HG03135 (cell line): ENCODE results near the gene PLAC8L1.

ENCODE experiments used
- ATAC-seq: cut with Tn5 transposase; IDR thresholded peaks from one replicate; pipeline ENCODE4 v1.9.1; 2021; ENCODE audit warnings: mild to moderate bottlenecking, moderate library complexity; ENCODE audit not compliant: unreplicated experiment

Gene PLAC8L1

GRCh38 chr5:146081556-146081955 lies 23.8 kb downstream of the PLAC8L1 start:
- no peak for ATAC-seq

DNA sequence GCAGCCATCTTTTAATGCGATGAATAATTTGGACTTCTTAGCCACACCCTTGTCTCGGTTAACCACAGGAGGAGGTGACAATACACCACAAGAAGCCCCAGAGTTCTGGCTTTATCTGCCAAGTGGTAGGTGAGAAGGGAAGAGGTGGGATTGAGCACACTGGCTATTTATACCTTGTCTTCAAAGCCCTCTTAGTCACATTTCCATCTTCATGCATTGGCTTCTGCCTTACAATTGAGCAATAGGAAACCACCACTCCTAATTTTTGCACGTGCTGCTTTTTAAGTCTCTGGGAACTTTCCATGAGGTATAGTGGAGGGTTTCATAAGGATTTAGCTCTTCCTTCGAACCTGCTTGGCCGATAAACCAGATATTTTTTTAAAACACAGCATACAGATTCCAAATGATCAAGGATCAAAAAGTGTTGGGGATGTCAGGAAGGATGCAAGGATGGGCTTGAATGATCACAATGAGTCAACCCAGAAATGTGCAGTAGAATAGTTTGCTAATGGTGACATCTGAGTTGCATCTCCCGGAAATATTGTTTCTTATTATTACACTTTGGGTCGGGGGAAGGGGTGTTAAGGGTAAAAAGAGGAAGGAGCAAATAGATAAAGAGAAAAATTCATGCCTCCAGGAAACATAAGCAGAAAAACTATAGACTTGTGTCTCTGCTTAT lies 25.5 kb downstream of the PLAC8L1 start:
- no peak for ATAC-seq

GRCh38 chr5:146078566-146078965 lies 26.8 kb downstream of the PLAC8L1 start:
- ATAC-seq: no peak

DNA sequence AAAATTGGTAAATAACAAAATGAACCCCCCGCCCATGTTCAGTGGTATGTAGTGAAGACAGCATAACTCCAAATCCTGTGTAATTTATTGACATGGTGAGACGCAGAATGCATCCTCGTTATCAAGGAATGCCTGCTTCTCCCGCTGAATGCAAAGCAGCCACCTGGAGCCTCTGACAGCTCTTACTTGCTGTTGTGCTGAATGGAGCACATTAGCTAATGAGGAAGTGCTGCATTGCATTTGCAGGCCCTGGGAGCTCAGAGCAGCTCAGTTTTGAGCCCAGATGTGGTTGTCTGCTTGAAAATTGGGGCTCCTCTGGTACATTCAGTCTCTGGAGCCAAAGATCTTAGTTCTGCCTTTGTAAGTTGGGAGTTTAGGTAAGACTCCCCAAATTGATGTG lies 28.9 kb downstream of the PLAC8L1 start:
- no peak for ATAC-seq

- ATAC-seq: no peak
These were observed 29.3 kb downstream of the PLAC8L1 start for GRCh38 chr5:146076028-146076427.

- no peak for ATAC-seq
These were observed 32.0 kb downstream of the PLAC8L1 start for GRCh38 chr5:146073239-146073900.

- ATAC-seq: no peak
These were observed 32.8 kb downstream of the PLAC8L1 start for GRCh38 chr5:146072595-146072994.

DNA sequence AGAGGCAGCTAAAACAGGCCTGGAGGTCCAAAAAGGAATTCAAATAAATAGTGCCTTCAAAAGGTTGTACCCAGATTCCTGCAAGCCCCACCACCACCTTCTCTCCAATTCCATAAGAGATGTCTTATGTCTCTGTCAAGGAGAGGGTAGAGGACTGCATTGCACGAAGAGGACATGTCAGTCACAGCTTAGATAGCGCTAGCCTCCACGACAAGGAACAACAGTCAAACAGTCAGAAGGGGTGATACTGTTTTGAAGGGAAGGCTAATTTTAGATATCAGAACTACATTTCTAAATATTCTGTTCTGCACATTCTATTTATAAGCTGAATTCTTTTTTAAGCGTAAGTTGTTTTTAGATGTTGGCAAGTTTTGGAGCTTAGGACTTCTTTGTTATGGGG lies 34.2 kb downstream of the PLAC8L1 start:
- no peak for ATAC-seq

DNA sequence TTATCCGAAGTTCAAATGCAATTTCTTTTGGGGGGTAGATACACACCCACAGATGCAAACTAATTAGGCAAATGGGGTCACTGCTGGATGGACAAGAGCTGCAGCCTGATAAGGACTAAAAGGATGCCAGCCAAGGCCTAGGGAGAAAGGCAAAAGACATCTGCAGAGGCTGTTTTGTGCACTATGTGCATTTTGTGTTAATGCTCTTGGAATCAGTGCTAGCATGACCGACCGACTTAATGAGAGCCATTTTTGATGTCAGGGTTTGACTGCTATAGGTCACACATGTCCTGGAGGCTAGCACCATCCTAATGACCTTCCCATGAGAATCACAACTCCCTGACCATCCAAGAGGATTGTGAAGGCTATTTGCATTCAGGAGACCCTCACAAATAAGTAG lies 34.6 kb downstream of the PLAC8L1 start:
- no peak for ATAC-seq

- ATAC-seq: no peak
These were observed 35.6 kb downstream of the PLAC8L1 start for GRCh38 chr5:146069780-146070099.

- ATAC-seq: peak; percentile 78
These were observed 36.2 kb downstream of the PLAC8L1 start for GRCh38 chr5:146068977-146069779.

DNA sequence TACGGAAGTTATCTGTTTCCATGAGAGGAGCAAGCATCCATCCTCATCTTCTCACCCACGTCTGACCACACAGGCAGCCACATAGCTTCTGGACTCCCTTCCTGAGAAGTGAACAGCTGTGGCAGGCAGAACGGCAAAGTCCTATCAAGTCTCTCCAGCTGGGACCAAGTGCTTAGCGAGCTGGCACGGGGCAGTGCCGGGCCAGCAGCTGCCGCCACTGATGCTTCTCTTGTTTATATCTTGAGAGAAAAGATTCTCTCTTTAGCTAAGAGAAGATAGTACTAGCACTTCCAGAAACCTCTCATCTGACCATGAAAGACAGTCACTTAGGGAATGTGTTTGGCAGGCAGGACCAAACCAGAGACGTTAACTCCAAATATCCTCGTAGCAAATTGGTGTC lies 37.2 kb downstream of the PLAC8L1 start:
- ATAC-seq: no peak

GRCh38 chr5:146066968-146067367 lies 38.4 kb downstream of the PLAC8L1 start:
- no peak for ATAC-seq

GRCh38 chr5:146060221-146060585 lies 45.2 kb downstream of the PLAC8L1 start:
- no peak for ATAC-seq

DNA sequence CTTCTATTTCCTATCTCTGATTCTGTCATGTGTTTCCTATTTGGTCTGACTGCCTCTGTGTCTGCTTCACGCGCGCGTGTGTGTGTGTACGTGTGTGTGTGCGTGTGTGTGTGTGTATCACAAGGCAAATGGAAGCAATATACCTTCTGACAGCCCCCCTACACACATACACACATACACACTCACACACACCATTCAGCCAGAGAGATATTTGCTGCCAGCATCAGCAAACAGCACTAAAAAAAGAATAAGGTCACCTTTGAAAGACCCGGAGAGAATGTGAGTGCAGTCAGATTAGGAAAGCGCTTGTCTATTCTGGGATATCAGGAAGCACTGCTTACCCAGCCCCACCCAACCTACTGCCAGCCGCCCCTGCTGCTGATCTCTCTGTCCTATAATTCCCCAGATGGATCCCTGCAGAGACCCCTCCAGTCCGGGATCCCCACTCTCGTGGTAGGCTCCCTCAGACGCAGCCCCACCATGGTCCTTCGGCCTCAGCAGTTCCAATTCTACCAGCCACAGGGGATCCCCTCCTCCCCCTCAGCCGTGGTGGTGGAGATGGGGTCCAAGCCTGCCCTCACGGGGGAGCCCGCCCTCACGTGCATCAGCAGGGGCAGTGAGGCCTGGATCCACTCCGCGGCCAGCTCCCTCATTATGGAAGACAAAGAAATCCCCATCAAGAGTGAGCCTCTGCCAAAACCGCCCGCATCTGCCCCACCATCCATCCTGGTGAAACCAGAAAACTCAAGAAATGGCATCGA lies 45.7 kb downstream of the PLAC8L1 start:
- ATAC-seq: no peak

- ATAC-seq: no peak
These were observed 49.9 kb downstream of the PLAC8L1 start for GRCh38 chr5:146055432-146055831.

DNA sequence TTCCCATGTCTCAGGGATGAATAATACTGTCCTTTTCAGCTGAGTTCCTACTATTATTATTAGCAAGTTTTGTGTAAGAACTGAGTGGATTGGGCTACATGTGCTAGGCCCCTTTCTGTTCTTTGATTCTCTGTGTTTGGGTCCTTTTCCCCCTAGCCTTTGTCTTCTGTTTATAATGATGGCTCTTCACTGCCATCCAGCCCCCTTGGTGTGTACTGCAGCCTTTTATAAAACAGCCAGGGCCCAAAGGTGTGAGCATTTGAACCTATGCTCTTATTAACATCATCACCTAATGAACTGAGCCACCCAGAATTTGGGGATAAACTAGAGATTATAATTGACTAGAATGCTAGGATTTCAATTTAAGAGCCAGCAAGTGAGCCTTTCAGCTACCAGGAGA lies 52.6 kb downstream of the PLAC8L1 start:
- no peak for ATAC-seq

- ATAC-seq: no peak
These were observed 53.7 kb downstream of the PLAC8L1 start for GRCh38 chr5:146051678-146052077.

DNA sequence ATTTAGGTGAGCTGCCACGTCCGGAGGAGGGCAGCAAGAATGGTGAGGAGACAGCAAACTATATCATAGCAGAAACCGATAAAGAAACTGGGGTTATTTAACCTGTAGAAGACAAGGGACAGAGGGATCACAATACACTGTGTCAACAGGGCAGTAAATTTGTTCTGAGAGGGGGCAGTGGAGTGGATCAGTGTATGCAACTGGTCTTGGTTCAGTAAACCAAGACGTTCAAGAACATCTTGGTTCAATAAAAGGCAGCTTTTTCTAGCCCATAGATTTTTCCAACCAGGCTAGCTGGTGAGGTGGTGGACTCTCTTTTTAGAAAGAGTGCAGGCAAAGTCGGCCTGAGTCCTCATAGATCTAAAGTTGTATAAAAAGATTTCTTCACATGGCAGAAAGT lies 55.3 kb downstream of the PLAC8L1 start:
- no peak for ATAC-seq

DNA sequence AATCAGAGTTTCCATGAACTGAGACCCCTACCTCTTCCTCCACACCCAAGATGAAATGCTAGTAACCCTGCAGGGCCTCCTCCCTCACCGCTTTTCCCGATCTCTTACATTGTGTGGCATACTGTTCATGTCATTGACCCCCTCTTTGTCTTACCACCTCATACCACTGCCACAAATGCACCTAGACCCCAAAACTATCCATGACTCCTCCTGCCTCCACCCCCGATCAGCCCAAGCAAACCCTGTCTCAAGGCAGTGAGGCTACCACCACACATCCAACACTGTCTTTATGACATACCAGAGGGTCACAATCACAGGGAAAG lies 55.7 kb downstream of the PLAC8L1 start:
- no peak for ATAC-seq

- no peak for ATAC-seq
These were observed 56.2 kb downstream of the PLAC8L1 start for GRCh38 chr5:146048994-146049703.
